Endometrial microvascular endothelial cells (primary cell): ENCODE results near the gene ZNF609. TPM values are rescaled to one million over a fixed set of nuclear protein-coding genes. Genes with fewer than 3 reads are reported as not detected.

Experiments
- in situ Hi-C: cut with HindIII; loops from 2 replicates; pipeline ENCODE4 v1.10.0; 2017; ENCODE audit warnings: low sequenced_read_pairs, low pct_unique_long_range_greater_than_20kb; ENCODE audit errors: inconsistent ontology term
- total RNA-seq: library from RNA; depleted of rRNA; stranded (reverse); fragments of >200 nt; gene quantifications from one replicate; pipeline ENCODE4 v1.2.3, GENCODE V29; 2015; ENCODE audit errors: inconsistent ontology term

Gene ZNF609, protein sequence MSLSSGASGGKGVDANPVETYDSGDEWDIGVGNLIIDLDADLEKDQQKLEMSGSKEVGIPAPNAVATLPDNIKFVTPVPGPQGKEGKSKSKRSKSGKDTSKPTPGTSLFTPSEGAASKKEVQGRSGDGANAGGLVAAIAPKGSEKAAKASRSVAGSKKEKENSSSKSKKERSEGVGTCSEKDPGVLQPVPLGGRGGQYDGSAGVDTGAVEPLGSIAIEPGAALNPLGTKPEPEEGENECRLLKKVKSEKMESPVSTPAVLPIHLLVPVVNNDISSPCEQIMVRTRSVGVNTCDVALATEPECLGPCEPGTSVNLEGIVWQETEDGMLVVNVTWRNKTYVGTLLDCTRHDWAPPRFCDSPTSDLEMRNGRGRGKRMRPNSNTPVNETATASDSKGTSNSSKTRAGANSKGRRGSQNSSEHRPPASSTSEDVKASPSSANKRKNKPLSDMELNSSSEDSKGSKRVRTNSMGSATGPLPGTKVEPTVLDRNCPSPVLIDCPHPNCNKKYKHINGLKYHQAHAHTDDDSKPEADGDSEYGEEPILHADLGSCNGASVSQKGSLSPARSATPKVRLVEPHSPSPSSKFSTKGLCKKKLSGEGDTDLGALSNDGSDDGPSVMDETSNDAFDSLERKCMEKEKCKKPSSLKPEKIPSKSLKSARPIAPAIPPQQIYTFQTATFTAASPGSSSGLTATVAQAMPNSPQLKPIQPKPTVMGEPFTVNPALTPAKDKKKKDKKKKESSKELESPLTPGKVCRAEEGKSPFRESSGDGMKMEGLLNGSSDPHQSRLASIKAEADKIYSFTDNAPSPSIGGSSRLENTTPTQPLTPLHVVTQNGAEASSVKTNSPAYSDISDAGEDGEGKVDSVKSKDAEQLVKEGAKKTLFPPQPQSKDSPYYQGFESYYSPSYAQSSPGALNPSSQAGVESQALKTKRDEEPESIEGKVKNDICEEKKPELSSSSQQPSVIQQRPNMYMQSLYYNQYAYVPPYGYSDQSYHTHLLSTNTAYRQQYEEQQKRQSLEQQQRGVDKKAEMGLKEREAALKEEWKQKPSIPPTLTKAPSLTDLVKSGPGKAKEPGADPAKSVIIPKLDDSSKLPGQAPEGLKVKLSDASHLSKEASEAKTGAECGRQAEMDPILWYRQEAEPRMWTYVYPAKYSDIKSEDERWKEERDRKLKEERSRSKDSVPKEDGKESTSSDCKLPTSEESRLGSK (N-terminal part only)
- total RNA-seq = 21.0 TPM

DNA sequence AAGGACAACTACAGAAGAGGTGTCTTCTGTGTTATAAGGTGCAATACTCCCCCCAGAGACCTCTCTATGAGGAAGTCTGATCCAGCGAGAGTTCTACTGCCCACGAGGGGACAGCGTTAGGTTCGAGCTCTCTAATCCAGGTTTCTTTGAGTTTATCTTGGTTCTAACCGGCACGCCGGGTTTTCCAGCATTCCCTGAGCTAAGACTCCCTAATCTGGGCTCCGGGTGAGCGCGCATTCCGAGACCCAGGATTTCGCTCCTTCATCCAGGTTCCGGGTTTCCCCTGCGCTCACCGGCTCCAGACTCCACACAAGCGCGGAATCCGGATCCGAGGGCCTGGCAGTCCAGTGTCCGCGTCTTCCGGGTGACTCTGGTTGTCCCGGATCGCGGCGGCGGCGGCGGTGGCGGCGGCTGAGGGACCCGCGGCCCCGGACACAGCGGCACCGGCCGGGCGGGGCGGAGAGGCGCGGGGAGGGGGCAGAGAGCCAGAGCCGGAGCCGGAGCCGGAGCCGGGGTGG, at the start of gene ZNF609:
Gene ZNF609, plus strand, starts transcription at position 373 of the 518 bp plus-strand sequence. CDS start 38,842 bp downstream, outside the sequence.
- in situ Hi-C loops = no loop called here

DNA sequence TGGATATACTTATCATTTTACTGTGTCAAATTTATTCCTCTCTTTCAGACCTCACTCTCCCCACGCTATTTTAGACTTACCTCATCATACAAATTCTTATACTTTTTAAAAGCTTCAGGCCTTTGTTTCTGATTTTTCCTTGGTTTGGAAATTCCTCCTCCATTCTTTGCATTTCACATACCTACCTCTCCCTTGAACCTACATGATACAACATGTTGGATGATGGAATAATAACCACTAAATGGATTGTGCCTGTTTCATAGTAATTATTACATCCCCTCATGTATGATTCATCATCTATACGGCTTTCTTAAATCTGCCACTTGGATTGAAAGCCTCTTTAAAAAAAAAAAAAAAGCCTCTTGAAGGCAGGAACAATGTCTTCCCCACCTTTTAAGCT, 48.2 kb upstream of the ZNF609 start:
- in situ Hi-C loops = no loop called here

DNA sequence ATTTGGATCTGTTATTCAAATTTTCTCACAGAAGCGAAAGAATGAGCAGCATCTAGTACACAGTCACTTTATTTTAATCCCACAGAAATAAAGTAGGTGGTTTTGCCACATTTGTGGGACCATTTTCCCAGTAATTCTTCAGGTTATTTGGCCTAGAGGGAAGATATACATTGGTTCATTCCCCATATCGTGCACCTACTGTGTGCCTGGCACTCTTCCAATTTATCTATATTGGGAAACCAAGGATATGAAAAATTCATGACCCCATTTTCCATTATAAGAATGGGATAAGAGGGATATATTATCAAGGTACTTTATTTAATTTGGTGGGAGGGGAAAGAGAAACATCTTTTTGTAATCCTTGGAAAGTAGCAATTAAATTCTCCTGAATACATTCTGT, 37.7 kb upstream of the ZNF609 start:
- in situ Hi-C loops = no loop called here

DNA sequence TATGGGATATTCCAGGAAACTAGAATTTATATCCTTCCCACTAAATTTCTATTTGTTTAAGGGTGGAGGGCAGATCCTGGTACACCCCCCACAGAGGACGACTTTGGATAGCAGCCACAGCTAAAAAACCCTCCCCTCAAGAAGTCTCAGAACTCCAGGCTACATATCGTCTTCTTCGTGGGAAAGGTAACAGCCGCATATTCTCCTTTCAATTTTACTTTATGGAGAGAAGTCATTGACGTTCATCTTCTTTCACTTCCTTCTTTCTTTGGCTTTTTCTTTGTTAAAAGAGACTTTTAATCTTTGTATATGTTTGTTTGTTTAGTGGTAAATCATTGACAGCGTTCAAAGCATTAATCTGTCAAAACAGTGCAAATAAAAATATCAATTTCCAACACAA, 36.4 kb upstream of the ZNF609 start:
- in situ Hi-C loops = no loop called here

DNA sequence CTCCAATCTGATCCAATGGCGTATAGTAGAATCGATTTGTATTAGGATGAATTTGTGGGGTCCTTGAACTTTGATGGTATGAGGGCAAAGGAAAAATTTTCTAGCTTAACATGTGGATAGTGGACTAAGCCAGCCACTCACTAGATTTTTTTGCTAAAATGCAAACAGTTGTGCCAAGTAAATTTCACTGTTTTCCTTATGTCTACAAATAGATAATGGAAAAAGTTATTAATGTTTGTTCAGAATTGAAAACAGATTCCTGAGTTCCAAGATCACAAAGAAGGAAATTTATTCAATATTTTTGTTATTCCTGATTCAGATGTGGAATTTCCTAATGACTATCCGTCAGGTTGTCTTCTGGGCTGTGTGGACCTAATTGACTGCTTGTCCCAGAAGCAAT, 35.2 kb upstream of the ZNF609 start:
- in situ Hi-C loops = loop anchor here (25.0 kb wide), 1 partner anchor 262 kb away; no protein-coding TSS in a partner anchor

DNA sequence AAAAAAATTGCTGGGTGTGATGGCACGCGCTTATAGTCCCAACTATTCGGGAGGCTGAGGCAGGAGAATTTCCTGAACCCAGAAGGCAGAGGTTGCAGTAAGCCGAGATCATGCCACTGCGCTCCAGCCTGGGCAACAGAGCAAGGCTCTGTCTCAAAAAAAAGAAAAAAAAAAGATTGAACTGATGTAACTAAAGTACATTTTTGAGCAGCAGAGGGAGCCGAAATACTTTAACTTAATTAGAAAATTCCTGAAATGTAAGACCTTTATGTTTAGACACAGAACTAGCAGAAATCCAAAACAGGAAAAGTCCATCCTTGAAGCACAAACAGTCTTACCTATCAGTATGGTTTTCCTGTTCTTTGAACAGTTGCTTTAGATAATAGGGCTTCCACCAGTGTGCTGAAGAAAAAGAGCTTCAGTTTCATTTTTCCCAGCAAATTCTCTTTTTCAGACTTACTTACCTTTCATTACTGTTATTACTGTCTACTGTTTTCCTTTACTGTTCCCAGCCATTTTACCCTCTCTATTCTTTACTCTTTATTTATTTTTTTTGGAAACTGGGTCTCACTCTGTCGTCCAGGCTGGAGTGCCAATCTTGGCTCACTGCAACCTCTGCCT, 33.4 kb upstream of the ZNF609 start:
- in situ Hi-C loops = loop anchor here (25.0 kb wide), 1 partner anchor 260 kb away; no protein-coding TSS in a partner anchor

DNA sequence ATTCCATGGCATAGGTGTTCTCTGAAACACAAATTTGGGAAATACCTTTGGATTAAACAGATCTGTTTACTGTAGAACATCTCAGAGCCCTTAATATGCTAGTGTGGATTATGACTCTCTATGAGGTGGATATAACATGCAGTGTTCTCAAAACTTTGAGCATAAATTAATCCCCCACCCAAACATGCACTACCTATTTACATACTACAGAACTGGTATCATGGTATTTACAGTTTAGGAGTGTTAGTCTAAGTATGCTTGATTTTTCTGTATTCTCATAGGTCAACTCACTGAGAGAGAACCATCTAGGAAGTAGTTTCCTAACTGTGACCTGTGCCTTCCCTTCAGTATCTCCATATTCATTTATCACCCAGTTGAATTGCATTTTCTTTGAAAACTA, 30.9 kb upstream of the ZNF609 start:
- in situ Hi-C loops = loop anchor here (25.0 kb wide), 1 partner anchor 258 kb away; no protein-coding TSS in a partner anchor

DNA sequence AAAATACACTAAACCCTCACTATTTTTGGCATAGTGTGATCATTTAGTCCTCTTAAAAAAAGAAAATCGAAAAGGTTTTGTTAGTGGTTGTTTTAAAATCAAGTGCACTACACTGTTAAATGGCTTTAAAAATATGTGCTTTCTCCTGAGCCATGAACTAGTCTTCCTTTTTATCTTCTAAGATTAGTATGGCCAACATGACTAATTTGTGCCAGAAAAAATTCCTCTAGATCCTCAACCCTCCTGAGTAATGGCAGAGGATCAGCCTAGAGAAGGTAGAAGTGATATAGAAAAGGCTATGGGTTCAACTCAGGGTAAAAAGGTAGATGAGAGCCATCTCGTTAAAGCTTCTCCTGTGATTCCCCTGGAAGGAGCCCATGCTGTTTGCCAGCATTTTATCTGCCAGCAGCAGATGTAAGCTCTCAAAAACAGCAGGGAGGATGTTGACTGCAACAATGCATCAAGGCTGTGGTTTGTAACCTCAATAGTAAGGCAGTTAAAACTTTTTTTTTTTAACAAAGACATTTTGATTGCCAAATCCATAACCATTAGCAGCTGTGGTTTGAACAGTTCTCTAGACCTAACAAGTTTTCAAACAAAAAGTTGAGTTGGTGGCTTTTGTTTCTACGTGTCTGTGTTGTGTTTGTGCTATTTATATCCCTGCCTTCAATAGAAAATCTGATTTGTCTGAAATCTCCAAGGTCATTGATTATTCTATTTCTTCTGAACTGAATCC, 30.2 kb upstream of the ZNF609 start:
- in situ Hi-C loops = loop anchor here (25.0 kb wide), 1 partner anchor 257 kb away; no protein-coding TSS in a partner anchor

DNA sequence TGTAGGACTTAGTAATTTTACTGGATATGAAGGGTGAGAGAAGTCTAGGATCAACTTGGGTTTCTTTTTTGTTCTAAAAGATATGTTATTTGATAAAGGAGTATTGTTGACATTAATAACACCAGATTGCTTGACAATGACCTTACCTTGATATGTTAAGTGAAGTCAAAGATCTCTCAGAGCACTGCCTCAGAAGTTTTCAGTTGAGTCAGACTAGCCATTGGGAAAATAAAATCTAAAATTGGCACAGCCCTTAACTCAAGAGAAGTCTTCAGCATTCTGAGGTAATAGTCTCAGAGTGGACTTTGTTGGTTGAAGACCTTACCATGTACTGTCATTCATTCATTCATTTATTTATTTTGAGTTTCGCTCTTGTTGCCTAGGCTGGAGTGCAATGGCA, 22.4 kb upstream of the ZNF609 start:
- in situ Hi-C loops = loop anchor here (25.0 kb wide), 1 partner anchor 249 kb away; no protein-coding TSS in a partner anchor

DNA sequence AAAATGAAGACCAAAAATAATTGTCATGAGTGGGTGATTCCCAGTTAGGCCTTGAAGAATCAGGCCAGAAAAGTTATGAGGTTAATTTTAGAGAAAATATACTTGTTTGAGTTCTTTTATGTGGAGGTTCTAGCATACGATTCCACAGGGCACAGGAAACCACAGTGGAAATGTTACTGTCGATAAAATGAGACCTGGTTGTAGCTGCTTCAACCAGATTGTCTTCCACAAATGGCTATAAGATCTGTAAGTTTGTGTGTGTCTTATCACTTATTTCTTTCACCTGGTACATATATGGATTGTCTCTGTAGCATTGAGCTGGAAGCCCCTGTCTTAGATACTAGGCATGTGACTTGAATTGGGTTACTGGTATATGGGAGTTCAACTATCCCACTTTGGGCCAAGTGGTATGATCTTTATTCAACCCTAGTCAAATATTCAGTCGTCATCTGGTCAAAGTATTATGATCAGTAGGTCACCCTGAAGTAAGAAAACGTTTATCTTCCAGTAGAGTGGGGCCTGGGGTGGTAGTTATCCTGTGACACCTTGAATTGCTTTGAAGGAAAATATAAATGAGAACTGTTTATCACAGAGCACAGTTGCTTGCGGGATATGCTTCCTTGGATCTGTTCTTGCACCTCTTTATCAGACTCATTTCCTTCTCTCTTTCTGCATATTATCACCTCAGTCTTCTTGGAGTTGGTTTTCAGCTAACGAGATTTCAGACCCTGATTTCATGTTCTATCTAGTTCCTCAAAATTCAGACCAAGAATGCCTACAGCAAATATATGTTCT, 21.5 kb upstream of the ZNF609 start:
- in situ Hi-C loops = loop anchor here (25.0 kb wide), 1 partner anchor 248 kb away; no protein-coding TSS in a partner anchor

DNA sequence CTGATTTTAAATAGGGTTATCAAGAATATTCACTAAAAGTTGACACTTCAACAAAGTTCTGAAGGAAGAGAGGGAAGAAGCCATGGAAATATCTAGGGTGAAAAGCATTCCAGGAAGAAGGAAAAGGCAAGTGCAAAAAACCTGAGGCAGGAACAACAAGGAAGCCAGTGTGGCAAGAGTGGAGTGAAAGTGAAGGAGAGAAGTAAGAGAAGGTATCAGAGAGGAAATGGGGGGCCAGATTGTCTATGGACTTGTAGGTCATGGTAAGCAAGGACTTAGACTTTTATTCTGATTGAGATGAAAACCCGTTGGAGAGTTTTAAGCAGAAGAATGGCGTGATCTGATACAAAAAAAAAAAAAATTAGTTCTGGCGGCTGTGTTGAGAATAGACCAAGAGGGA, 18.5 kb upstream of the ZNF609 start:
- in situ Hi-C loops = loop anchor here (25.0 kb wide), 1 partner anchor 245 kb away; no protein-coding TSS in a partner anchor

DNA sequence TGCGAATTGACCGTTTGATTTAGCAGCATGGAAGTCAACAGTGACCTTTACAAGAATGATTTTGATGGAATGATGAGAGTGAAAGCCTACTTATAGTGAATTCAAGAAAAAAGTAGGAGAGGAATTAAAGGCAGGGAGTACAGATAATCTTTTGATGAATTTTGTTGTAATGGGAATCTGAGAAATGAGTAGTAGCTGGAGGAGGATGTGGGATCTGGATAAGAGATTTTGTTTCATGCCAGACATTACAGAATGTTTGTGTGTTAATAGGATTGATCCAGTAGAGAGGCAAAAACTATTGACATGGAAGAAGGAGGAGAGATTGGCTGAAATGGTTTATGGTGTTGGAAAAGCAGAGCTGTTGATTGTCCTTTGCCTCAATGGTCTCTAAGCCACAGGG, 17.4 kb upstream of the ZNF609 start:
- in situ Hi-C loops = loop anchor here (25.0 kb wide), 1 partner anchor 244 kb away; no protein-coding TSS in a partner anchor

DNA sequence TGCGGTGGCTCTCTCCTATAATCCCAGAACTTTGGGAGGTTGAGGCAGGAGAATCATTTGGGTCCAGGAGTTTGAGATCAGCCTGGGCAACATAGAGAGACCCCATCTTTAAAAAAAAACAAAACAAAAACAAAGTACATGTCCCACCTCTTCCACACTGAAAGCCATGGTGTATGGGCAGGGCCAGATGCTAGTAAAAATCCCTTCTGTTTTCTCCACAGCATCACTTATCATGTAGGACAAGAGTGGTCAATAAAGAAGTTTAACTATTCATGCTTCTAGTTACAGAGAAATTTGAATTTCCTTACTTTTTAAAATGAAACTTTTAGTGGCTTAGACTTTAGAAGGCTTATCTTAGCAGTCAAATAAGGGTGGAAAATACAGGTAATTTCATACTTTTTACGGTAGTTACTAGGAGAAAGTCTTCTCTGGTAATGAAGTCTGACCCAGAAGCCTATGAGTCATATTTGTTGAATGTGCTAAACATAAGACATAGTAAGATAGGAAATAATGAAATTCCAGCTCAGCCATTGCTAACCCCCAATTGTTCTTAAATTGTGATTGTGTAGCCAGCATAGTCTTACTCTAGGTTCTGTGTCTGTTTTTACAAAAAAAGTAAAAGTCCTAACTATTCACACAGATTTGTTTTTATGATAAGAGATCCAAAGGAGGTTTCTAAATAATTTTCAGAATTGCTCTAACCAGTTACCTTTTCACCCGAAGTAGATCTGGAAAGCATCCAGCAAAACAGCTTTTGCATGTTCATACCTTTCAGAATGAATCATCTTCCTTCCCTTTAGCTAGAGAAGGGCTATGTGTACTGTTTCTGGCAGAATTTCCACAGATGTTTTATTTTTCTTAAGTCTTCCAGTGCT, 16.4 kb upstream of the ZNF609 start:
- in situ Hi-C loops = loop anchor here (25.0 kb wide), 1 partner anchor 243 kb away; no protein-coding TSS in a partner anchor

DNA sequence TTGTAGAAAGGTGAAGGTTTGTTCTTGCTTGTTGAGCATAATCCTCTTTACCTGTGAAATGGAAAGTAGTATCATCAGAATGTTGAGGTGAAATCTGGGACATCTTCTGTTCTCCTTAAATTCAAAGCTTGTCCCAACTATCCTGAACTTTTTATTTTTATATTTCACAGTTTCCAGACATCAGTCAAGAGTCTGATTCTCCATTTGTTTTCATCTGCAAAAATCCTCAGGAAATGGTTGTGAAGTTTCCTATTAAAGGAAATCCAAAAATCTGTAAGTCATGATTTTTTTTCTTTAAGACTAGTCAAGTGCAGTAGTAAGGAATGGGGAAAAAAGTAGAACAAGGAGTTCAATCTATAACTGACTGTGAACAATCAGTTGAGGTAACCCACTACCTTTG, 15.5 kb upstream of the ZNF609 start:
- in situ Hi-C loops = loop anchor here (25.0 kb wide), 1 partner anchor 242 kb away; no protein-coding TSS in a partner anchor

DNA sequence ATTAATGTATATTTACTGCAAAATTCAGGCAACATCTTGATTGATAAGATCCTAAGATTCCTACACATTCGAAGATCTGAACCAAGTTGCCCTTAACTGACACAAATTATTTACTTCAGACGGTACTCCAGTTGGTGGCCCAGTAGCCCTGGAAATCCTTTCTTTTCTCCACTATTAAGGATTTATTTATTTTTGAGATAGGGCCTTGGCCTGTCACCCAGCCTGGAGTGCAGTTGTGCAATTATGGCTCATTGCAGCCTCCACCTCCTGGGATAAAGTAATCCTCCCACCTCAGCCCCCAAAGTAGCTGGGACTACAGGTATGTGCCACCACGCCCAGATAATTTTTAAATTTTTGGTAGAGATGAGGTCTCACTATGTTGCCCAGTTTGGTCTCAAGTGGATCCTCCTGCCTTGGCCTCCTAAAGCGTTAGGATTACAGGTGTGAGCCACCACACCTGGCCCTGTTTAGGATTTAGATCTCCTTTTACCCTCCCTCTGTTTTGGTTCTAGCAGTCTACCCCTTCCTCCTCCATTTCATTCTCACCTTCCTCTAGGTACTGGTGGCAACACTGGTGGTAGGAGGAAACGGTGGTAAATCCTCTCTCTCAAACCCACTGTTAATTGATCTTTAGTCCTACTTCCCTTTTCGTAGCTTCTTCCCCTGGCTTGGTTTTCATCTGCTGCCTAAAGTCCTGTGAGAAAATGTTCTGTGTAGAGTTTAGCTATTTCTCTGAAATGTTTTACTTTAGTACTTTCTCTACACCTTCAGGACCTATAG, 12.7 kb upstream of the ZNF609 start:
- in situ Hi-C loops = loop anchor here (25.0 kb wide), 1 partner anchor 240 kb away; no protein-coding TSS in a partner anchor
